HG02870 (cell line): ENCODE results near the gene HIPK3.
A peak's percentile ranks its signal among the peaks of the same experiment; 100 is the strongest.
"Not testable (repeated sequence)": the region's sequence is repeated elsewhere in the genome, so short reads cannot be mapped to it uniquely, and the experiment has no call there.

ENCODE experiments used
- ATAC-seq: cut with Tn5 transposase; IDR thresholded peaks from one replicate; pipeline ENCODE4 v1.9.1; 2021; ENCODE audit warnings: mild to moderate bottlenecking, moderate library complexity; ENCODE audit not compliant: unreplicated experiment

Gene HIPK3

DNA sequence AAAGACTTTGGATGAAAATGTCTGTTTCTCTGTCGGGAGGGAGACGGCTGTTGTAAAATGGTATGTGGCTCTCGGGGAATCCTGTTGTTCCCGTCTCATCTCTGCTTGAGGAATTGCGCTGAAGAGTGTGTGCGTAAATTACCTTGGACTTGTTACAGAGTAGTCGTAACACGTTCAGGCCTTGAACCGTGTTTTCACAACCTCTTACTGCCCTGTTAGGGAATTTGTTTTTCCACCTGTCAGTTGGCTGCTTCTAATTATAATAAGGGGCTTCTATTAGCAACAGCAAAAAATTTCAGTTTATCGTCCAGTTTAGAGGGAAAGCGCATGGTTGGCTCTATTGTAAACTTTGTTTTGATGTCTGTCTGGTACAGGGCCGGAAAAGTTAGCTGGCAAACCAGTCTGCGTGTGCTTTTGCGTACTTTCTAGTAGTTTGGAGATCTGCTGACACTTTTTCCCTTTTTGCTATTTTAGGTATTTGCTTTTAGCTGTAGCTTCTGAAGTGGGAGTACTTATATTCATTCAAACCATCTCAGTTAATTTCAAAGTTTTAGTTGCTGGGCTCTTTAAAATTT lies 1.5 kb downstream of the HIPK3 start:
- no peak for ATAC-seq

- ATAC-seq, result no peak
Measured at GRCh38 chr11:33259869-33260268, 2.7 kb downstream of the HIPK3 start.

- ATAC-seq, result not testable (repeated sequence)
Measured at GRCh38 chr11:33261350-33261749, 4.2 kb downstream of the HIPK3 start.

DNA sequence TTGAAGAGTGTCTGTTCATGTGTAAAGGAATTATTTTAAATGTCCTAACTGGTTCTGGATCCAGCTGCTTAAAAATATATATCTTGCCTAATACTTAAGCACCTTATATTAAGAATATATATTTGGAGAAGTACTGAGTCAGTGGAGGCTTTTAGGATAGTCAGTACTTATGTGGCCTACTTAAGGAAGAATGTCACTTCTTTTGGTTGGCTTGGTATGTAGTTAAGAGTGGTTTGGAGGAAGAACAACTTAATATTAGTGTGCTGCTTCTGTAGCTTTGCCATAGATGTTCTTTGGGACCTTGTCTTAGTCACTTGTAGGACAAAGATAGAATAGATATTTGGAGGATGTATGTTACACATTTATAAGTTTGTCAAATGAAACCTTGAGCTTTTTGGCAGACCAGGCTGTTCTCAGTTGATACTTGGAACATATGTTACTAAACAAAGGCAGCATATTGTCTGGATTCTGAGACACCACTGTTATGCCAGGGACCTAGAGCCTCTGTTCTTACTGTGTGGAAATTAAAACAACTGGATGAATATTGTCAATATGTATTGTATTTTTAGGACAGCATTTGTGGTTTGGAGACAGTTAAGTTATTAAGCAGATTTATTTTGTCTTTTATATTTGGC lies 4.9 kb downstream of the HIPK3 start:
- ATAC-seq, result no peak

GRCh38 chr11:33263549-33263948 lies 6.4 kb downstream of the HIPK3 start:
- no peak for ATAC-seq

DNA sequence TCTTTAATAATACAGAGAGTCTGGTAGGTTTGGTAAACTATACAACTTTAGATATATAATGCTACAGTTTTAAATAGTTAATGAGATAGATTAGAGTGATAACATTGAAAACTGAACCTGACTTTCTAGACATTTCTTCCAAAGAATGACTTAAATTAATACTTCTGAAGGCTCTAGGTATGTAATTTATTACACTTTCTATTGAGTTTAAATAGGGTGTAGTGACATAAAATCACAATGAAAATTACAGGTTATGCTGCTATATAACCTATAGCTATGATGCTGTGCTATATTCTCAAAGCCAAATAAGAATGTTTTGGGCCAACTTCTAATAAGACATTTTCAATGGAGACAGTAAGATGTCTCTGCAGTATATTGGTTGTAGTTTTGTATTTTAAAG lies 7.7 kb downstream of the HIPK3 start:
- no peak for ATAC-seq

- ATAC-seq, result no peak
Measured at GRCh38 chr11:33266393-33267215, 9.4 kb downstream of the HIPK3 start.

DNA sequence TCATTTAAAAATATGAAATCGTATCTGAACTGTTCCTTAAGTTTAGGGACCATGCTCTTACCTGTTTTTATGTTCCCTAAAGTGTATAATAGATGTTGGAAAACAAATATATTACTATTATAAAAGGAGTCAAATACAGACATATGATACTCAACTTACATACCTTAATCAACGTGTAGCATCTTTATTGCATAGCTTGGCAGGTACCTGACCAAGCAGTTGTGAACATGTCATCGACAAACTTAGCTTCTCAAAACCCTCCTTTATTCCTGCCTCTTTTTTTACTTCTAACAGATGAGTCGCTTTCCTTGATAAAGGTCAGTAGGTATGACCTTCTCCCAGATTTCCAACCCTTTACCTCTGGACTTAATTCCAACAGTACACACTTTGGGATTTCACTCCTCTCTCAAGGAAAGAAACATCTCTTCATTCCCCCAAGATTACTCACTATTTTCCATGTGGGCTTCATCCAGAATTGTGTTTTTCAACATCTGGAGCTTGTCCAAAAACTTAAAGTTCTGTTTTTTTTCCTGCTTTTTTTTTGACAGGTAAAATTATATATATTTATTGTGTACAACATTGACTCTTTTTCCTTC lies 11.9 kb downstream of the HIPK3 start:
- no peak for ATAC-seq

DNA sequence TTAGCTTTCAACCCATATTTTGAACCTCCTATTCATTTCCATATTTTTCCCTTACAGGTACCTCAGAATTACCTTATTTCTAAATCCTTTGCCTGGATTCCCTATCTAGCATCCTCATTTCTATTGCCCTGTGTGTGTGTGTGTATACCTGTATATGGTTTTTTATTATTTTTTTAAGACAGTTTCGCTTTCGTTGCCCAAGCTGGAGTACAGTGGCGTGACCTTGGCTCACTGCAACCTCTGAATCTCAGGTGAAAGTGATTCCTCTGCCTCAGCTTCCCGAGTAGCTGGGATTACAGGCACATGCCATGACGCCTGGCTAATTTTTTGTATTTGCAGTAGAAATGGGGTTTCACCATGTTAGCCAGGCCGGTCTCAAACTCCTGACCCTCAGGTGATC lies 12.6 kb downstream of the HIPK3 start:
- no peak for ATAC-seq

GRCh38 chr11:33271059-33271458 lies 13.9 kb downstream of the HIPK3 start:
- ATAC-seq, result no peak

GRCh38 chr11:33272338-33273107 lies 15.3 kb downstream of the HIPK3 start:
- no peak for ATAC-seq

DNA sequence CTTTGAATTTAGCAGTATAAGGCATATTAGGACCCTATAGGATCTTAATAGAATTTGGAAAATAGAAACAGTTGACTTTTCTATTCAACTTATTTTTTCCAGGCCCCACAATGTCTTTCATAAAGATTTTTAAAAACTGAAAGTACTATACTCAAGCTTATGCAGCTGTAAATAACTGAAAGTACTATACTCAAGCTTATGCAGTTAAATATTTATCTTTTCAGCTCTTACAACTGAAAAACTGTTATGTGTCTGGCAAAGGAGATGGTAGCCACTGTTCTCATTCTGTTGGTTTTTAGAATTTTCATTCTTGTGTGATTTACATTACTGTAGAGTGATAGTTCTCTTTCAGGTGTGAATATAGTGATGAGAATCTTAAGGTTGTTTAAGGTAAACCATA lies 16.5 kb downstream of the HIPK3 start:
- no peak for ATAC-seq

DNA sequence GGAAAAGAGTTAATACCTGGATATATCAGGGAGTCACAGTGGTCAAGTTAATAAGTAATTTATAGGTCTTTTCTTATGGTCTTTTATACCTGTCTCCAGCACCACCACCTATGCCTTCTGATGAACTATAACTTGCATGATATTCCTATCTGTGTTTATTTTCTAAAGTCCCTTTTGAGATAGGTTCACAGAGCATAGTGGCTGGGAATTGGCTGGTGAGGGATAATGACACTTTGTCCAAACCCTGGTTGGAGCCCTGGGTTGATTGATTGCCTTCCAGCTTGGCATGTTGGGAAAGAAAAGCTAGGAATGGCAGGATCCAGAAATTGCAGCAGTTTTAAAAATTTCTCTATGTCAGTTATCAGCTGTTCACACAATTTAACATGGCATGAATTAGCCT lies 23.2 kb downstream of the HIPK3 start:
- no peak for ATAC-seq

DNA sequence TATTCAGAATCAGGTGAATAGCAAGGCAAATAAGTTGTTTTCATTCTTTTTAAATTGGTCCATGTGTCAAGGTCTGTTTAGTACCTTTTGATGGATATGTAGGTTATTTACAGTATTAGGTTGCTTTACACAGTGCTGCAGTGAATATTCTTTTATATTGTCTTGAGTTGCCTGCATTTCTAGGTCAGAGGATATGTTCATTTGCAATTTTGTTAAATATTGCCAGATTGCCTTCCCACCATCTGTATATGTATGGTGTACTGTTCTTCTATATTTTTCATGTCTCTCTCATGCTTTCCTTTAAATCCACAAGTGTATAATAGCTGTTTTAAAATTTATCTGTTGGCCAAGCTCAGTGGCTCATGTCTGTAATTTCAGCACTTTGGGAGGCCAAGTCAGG lies 24.6 kb downstream of the HIPK3 start:
- no peak for ATAC-seq

DNA sequence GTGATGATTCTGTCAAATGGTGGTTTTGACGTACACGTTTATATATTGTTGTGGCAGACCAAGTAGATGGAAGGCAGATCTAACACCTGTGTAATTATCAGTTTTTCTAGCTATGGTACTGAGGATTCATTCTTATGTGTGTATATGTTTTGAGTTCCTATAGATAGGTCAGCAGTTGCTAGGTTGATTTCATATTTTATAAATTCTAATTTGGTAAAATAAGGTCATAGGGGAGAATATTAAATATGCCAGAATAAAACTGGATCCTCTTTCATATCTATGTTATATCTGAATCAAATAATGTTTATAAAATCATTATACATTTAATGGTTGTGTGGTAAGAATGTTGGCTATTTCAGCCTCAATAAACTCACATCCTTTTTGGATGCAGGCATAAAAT lies 27.6 kb downstream of the HIPK3 start:
- no peak for ATAC-seq

- no peak for ATAC-seq
Measured at GRCh38 chr11:33290319-33290718, 33.1 kb downstream of the HIPK3 start.

DNA sequence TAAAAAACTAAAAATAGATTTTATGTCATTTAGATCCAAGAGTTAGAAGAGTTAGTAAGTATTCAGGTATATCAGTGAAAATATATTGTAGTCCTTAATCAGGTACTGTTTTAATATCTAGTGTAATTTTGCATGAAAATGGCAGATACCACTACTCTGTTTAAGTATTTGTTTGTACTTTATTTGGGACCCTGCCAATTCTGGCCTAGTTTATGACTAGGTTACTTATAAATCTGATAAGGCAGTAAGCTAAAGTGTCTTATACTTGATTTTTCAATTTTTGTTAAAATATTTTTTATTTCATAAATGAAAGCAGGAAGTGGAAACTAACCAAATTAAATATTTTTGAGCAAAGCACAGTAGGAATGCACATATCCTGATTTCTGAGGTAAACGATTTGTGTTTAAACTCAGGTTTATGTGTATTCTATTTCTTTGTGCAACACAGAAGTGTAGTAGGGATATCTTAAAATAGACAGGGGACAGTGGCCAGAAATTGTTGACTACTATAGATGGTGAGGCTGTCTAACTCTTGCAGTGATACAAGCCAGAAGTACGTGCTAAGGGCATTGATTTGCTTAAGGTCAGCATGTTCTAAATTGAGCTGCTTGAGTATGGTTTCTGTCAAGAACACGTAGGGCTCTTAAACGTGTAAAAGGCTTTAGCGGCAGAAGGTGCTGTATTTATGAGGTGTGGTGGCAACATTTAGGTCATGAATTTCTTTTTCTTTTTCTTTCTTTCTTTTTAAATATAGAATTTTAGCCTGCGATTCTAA lies 34.0 kb downstream of the HIPK3 start:
- peak; percentile 94 for ATAC-seq

GRCh38 chr11:33292311-33292710 lies 35.1 kb downstream of the HIPK3 start:
- no peak for ATAC-seq

DNA sequence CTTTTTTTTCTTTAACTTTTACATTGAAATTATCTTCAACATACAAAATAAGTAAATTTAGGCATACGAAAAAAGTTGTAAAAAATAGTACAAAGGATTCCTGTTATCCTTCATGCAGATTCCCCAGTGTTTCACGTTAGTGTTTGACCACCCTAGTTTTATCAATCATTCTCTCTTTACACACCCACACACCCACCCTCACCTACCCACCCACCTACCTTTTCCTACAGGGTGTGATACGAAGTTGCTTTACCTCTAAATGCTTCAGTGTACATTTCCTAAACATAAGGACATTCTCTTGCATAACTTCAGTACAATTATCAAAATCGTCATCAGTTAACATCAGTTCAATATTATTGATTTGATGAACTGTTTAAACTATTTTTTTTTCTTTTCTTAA lies 37.0 kb downstream of the HIPK3 start:
- ATAC-seq, result no peak

DNA sequence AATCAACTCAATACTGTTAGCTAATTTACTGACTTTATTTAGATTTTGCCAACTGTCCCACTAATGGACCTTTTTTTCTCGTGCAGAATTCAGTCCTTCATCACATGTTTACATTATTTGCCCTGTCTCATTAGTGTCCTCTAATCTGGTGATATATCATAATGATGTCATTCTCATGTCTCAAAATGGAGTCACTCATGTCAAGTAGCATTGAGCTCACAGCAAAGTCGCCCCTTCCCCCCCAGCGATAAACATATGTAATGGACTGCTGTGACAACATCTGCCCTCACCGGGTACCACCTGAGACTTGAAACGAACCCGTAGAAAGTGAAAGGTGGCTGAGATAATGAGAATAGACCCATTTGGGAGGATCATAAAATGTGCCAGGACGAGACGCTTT lies 37.6 kb downstream of the HIPK3 start:
- no peak for ATAC-seq
